Pancreas (tissue), 10 donors: Measurements from ENCODE around the gene PDK4. TPM values are rescaled to one million over a fixed set of nuclear protein-coding genes. Genes with fewer than 3 reads are reported as not detected.

Experiments used
- ATAC-seq, 4 donors: fragments of 200-7000 bp; cut with Tn5 transposase; one replicate each; pipeline versions ENCODE4 v1.8.0 to v1.9.1; 2020; ENCODE audit warnings: mild to moderate bottlenecking in 4 of 4, moderate library complexity in 4 of 4
- DNase-seq, 6 donors: peaks; one replicate each; pipeline ENCODE4 v3.0.0-alpha.2; 2020
- FAIRE-seq: peaks from 2 replicates; lab custom pipeline; 2012; peaks lifted over from hg19 to GRCh38; lab: Jason Lieb, UNC
- H3K27ac ChIP-seq, 4 donors: fragments of 200-600 bp; sonication (generic); 1 replicate in 3 of 4; 2 replicates in 1 of 4; pipeline versions ENCODE4 v1.5.0 to v1.8.0; 2020
- H3K27me3 ChIP-seq, 4 donors: fragments of 200-600 bp; one replicate each; pipeline ENCODE4 v1.8.0; 2021
- H3K36me3 ChIP-seq, 3 donors: fragments of 200-600 bp; sonication (generic) in 1 of 3; one replicate each; pipeline versions ENCODE4 v1.5.0 to v1.8.0; 2020 to 2021
- H3K4me1 ChIP-seq, 3 donors: fragments of 200-600 bp; one replicate each; pipeline ENCODE4 v1.8.0; 2021
- H3K4me3 ChIP-seq, 4 donors: fragments of 200-600 bp; sonication (generic) in 2 of 4; one replicate each; pipeline versions ENCODE4 v1.5.0 to v1.8.0; 2020 to 2021
- H3K9me3 ChIP-seq, 4 donors: fragments of 200-600 bp; one replicate each; pipeline ENCODE4 v1.8.0; 2021
- WGBS, 2 donors: extraction: QIAGEN DNeasy Blood & Tissue Kit; methylation state at CpG; one replicate each; pipeline ENCODE4 v1.1.7; 2013; 5-methylcytosine and 5-hydroxymethylcytosine counted together
- intact Hi-C, 3 donors: fragments of 100-400 bp; cut with DNase I; formaldehyde crosslinking; loops; one replicate each; pipeline versions ENCODE4 v1.11.1 to v1.14.2; 2022
- polyA plus RNA-seq, 2 donors: library from polyadenylated mRNA; stranded (reverse); fragments of 200-250 nt; gene quantifications; one replicate each; pipeline ENCODE4 v1.2.3, GENCODE V29; 2013
- total RNA-seq, 6 donors: library from RNA; stranded (reverse); fragmentation: NEBNext Ultra II Directional in 4 of 6; extraction: Animal tissue kit (Norgen Biotek cat#: 25700) in 4 of 6; gene quantifications; one replicate each; pipeline versions ENCODE4 v1.2.1 to v1.2.4, GENCODE V29; 2021 to 2023
- TF ChIP-seq, protein P1 (sequence below), 4 donors: fragments of 200-600 bp; sonication (generic) in 3 of 4; IDR thresholded peaks; one replicate each; pipeline versions ENCODE4 v1.5.0 to v1.8.0; 2021; ENCODE audit warnings: antibody characterized with exemption in 4 of 4
- donor health status: healthy with polysubstance abuse.
- donor health status: DM: no; HTN: no; CAD: no; lungs with moderate emphysema.
- donor health status: DM: no; HTN: no; CAD: no.
- donor health status: control.
- donor health status: control.
- donor health status: Bipolar disorder and iron deficiency.
- donor health status: DM: yes; HTN: yes; CAD: no.
- donor health status: DM: no; HTN: no; CAD: no.
- donor health status: DM: no; HTN: no; CAD: no.
- donor health status: DM: yes; HTN: yes; CAD: no.

The PDK4 gene
- total RNA-seq = 100 to 1,000 TPM in 1 of 6 donors, 10 to 100 TPM in 5; 20.4 to 679 (median 53.0) TPM
- polyA plus RNA-seq = 10 to 100 TPM; 71.3 to 71.7 TPM

DNA sequence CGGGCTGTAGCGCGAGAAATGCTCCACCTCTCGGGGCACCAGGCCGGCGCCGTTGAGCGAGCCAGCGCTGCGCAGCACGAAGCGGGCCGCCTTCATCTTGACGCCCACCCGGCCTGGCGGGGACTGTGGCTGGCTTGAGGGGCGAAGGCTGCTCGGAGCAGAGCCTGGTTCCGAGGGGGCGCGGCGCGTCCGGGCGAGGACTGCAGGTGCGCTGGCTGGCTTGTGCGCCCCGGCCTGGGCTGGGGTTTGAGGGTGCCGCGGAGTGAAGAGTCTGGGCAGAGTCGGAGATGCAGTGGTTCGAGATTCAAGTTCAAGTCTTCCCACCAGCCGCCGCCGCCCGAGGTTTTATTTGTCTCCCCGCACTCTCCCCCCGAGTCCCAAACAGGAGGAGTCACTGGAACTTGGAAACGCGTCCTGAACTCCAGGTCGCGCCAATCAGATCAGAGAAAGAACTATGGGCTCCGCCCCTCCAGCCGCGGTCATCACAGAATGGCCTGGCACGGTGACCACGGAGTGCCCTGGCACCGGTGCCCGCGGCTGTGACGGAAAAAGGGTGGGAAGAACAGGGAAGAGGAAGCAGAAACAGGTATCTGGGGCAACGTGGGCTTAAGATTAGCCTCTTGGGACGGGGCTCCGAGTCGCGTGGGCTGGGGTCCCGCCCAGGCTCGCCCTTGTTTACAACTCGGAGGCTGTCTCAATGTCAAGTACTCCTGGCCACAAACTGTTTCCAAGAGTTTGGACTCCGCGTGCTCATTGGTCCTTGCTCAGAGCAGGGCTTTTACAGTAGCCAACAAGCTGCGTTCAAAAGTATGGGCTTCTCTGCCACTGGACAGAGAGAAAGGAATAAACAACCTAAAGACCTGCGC lies at the start of gene PDK4:
Gene PDK4 (minus strand): TSS at position 319 of the 866 bp plus-strand sequence. CDS start 223 bp downstream, at position 96.
- no peaks in the 10 kb centered on the region for H3K27me3 ChIP-seq
- FAIRE-seq (peak; percentile 91), DNase-seq (peak; percentile 92 to 98 (median 96)), ATAC-seq (peak; percentile 79 to 96 (median 92))
- TF ChIP-seq, protein P1, sequence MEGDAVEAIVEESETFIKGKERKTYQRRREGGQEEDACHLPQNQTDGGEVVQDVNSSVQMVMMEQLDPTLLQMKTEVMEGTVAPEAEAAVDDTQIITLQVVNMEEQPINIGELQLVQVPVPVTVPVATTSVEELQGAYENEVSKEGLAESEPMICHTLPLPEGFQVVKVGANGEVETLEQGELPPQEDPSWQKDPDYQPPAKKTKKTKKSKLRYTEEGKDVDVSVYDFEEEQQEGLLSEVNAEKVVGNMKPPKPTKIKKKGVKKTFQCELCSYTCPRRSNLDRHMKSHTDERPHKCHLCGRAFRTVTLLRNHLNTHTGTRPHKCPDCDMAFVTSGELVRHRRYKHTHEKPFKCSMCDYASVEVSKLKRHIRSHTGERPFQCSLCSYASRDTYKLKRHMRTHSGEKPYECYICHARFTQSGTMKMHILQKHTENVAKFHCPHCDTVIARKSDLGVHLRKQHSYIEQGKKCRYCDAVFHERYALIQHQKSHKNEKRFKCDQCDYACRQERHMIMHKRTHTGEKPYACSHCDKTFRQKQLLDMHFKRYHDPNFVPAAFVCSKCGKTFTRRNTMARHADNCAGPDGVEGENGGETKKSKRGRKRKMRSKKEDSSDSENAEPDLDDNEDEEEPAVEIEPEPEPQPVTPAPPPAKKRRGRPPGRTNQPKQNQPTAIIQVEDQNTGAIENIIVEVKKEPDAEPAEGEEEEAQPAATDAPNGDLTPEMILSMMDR (IDR thresholded peaks at IDR 0.05) = no peak
- H3K27ac ChIP-seq = peak within 1 kb of the TSS; percentile 96 to 98 (median 98)
- WGBS, 2 donors = 0% methylated on average over 63 of the region's 63 CpGs
- peaks cover 9 to 28% (median 28%) of the 10 kb centered on the region in 3 donors for H3K4me1 ChIP-seq
- H3K36me3 ChIP-seq = peaks cover 0 to 44% (median 7%) of the 10 kb centered on the region in 3 donors
- peak within 1 kb of the TSS; percentile 39 to 89 (median 83) for H3K4me3 ChIP-seq
- H3K9me3 ChIP-seq = no peaks in the 10 kb centered on the region
- intact Hi-C loops = loop anchor here in 1 of 3 donors (10.0 kb wide), 1 partner anchor 52 kb away; no protein-coding TSS in a partner anchor

DNA sequence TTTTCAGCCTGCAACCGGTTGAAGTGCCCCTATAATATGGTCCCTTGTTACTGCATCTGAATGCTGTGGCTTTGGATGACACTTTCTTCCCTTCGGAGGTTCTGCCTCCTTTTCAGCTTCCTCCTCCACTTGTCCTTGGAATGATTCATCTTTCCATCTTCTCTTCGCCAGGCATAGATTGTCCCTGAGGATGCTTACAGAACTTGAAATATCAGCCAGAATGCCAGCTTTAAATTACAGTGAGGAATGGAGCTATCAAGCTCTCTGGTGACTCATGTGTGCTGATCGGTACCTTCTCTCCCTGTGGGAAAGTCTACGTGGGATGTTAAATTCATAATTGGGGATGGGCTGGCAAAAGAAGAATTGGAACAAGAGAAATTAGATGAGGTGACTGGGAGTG lies 45.9 kb upstream of the PDK4 start:
- ATAC-seq (no peak), FAIRE-seq (no peak), DNase-seq (no peak)
- Histone ChIP-seq H3K4me1 (no peaks in the 10 kb centered on the region), H3K4me3 (no peak overlapping the region), H3K27me3 (no peaks in the 10 kb centered on the region), H3K9me3 (no peaks in the 10 kb centered on the region), H3K36me3 (no peaks in the 10 kb centered on the region), H3K27ac (no peak overlapping the region)
- intact Hi-C loops = no loop called here
- TF ChIP-seq, protein P1 (IDR thresholded peaks at IDR 0.05) = no peak
- 82 to 83% methylated on average over 5 of the region's 5 CpGs for WGBS, 2 donors

DNA sequence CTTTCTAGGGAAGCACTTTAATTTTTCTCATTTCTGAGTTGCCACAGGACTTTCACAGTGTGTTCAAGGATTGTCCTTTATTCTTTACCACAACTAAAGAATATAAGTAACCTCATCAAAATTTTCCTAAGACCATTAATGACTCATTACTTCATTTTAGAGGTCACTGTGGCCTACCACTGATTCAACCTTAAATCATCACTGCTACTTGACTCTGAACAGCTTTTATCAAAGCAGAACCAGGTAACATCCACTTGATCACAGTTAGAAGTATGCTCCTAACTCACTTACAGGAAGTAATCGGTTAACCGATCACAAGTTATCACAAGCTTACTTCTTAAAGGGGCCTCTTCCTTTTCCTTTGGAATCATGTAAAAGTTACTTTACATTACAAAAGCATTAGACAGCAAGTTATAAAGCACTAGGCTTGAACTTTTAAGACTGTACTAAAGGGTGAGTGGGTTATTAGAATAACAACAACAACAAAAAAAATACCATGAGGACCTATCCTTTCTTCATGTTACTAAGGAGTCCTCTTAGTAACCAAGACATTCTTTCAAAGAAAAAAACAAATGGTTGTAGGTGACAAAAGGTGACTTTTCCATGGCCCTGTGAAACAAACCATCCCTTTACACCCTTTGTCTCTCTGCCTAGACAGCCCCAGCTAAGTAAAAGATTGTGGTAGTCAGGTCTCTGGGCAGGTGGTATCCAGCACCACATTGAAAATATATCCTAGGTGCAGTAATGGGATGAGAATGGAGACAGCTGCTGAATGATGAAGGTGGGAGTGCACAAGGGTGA lies 40.0 kb upstream of the PDK4 start:
- no peaks in the 10 kb centered on the region for H3K9me3 ChIP-seq
- DNase-seq = no peak
- no peaks in the 10 kb centered on the region for H3K36me3 ChIP-seq
- H3K4me1 ChIP-seq = no peaks in the 10 kb centered on the region
- intact Hi-C loops = no loop called here
- TF ChIP-seq, protein P1 (IDR thresholded peaks at IDR 0.05) = no peak
- H3K4me3 ChIP-seq = no peak overlapping the region
- no peaks in the 10 kb centered on the region for H3K27me3 ChIP-seq
- H3K27ac ChIP-seq = no peak overlapping the region
- WGBS, 2 donors = 69 to 73% methylated on average over 2 of the region's 2 CpGs
- no peak for ATAC-seq
- no peak for FAIRE-seq

DNA sequence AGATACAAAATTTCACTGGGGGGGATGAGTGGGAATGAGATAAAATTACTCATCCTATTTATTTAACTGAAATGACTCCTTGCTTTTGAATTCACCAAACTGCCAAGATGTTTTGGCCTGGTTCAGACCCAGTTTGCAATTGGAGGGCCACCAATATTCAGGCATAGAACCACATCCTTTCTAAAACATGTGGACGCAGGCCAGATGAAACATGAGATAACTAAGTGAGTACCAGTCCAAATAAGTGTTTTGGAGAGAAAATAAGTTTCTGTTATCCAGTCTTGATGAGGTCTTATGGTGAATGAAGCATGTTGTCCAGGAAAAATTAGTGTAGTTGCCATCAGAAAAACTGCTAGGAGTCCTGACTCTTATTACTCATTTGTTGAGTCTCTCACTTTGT lies 36.3 kb upstream of the PDK4 start:
- H3K36me3 ChIP-seq = no peaks in the 10 kb centered on the region
- intact Hi-C loops = no loop called here
- no peaks in the 10 kb centered on the region for H3K9me3 ChIP-seq
- no peaks in the 10 kb centered on the region for H3K27me3 ChIP-seq
- TF ChIP-seq, protein P1 (IDR thresholded peaks at IDR 0.05) = no peak
- FAIRE-seq (no peak), DNase-seq (no peak), ATAC-seq (no peak)
- no peak overlapping the region for H3K4me3 ChIP-seq
- WGBS, 2 donors = 0 to 92% methylated on average over 1 of the region's 1 CpG
- H3K27ac ChIP-seq = no peak overlapping the region
- peaks cover 0 to 17% (median 5%) of the 10 kb centered on the region in 3 donors for H3K4me1 ChIP-seq
